Measurements from ENCODE around the gene PTPRG.
"Not testable (repeated sequence)": the region's sequence is repeated elsewhere in the genome, so short reads cannot be mapped to it uniquely, and the experiment has no call there.

The PTPRG gene

DNA sequence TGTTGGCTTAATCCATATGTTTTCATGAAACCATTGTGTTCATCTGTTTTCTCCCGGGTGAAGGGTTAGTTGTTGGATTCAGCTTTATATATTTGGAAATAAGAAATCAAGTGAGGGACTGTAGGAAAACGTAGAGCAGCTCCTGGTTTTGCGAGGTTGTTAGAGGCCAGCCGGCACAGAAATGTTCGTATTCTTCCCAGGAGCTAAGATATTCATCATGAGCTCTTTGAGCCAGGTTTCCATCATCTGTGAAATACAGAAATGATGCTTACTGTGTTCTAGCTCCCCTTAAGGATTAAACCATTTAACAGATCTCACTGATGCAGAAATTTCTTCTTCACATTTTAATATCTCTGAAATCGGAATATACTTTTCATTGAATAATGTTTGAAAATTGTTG, 235.5 kb downstream of the PTPRG start:
- no peak for DNase-seq (ENCODE audit: low read depth)

DNA sequence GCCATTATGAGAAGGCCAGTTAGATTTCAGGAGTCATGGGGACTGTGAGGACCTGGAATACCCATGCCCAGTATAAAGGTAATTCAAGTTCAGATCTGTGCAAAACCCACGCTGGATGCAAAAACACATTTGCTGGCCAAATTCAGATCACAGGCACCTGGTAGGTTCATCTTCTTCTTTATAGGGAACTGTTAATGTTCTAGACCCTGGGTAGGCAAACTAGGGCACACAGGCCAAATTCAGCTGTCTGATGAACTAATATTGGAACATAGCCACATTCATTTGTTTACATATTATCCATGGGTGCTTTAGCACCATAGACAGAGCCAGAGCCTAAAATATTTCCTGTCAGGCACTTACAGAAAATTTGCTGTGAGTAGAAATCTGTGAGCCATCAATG, 241.4 kb downstream of the PTPRG start:
- no peak for DNase-seq (ENCODE audit: low read depth)

DNA sequence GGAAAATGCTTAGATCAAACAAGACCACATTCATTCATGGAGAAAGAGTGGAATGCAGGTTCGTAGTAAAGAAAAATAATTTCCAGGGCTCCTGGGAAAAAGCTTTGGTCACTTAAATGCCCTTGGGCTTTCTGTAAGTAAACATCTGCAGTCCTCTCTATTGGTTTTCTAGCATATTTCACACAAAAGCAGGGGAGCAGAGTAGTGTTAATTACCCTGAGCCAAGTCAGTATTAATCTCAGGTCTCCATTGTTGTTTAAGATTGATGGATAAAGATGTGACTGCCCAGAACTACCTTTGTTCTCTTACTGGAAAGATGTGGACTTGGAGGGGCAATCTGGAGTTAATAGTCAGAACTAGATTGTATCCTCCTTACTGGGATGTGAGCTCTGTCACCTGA, 242.6 kb downstream of the PTPRG start:
- DNase-seq (ENCODE audit: low read depth) = no peak

DNA sequence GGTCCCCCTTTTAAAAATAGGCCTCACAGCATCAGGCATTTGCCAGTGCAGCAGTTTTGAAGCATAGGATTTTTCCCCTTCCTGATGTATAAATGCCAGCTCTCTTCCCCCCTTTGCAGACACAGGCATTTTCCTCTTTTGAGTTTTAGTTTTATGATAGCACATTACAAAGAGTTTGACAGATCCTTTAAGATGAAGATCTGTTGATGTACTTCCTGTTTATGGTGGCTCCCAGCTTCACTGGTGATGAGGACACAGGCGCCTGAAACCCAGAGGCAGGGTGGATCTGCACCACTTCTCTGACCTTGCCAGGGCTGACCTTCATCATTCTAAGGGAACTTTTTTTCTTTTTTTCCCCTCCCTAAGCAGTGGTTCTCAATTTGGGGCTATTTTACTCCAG, 243.4 kb downstream of the PTPRG start:
- DNase-seq (ENCODE audit: low read depth) = no peak

GRCh38 chr3:61805510-61806080, 244.2 kb downstream of the PTPRG start:
- DNase-seq (ENCODE audit: low read depth) = no peak

DNA sequence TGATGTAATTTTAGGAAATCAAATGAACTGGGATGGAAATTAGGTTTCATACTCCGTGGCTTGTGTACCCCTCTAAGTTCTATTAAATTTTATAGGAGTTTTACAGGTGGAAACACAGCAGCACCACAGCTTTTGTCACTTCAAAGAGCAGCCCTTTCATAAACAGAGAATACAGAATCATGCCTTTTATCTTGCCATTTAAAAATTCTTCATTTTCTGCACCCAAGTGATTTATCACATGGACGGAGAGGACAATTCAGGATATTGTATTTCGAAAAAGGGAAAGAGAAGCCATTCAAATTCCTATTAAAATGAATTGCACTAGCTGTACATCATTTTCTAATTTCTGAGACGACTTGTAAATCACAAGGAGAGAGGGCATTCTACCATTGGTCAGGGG, 245.4 kb downstream of the PTPRG start:
- DNase-seq (ENCODE audit: low read depth) = no peak

DNA sequence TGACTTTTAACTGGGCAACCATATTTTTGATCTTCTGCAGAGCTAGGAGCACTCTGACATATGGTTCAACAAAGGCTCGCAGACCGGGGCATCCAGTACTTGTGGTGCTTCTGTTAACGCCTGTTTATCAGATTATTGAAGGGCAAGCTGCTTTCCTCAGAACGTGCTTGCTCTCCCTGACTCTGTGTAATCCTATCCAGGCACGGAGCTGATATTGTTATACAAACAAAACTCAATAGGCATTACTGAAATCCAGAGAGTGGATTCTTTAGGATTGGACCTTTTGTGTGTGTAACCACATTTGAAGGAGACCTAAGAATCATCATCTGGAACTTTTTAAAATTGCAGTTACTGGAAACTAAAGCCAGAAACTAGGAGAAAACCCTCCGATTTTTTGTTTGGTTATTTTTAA, 246.5 kb downstream of the PTPRG start:
- DNase-seq (ENCODE audit: low read depth) = no peak

- no peak for DNase-seq (ENCODE audit: low read depth)
These were observed 247.2 kb downstream of the PTPRG start for GRCh38 chr3:61808526-61808925.

DNA sequence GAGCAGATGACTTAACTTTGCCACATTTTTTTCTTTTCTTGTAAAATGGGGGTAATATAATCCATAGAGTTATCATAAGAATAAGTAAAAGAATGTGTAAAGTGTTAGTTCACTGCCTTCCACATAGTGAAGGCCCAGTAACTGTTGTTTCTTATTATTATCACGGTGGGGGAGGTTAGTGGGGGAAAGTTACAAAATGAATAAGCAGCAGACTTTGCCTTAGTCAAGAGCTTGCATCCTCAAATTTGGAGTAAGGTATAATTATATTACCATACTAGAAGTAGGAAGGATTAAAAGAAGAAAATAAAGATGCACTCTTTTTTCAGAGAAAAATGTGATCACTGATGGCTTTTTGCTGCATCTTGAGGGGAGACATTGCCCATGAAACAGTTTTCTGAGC, 247.6 kb downstream of the PTPRG start:
- no peak for DNase-seq (ENCODE audit: low read depth)

DNA sequence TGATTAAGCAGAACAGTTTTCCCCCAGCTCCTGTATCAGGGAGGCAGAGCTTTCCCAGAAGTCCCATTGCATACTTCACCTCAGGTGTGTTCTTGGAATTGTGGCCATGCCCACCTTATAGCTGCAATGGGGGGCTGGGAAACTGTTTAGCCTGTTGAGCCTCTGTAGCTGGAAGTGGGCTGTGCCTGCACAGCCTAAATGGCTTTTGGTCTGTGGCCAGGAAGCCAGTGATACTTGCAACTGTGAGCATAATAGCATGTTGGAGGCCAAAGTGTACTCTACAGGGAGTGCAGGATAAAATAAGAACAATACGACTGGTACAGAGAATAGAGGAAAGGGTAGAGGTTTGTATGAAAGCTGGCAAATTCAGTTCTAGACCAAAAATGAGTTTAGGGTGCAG, 248.5 kb downstream of the PTPRG start:
- DNase-seq (ENCODE audit: low read depth) = no peak

DNA sequence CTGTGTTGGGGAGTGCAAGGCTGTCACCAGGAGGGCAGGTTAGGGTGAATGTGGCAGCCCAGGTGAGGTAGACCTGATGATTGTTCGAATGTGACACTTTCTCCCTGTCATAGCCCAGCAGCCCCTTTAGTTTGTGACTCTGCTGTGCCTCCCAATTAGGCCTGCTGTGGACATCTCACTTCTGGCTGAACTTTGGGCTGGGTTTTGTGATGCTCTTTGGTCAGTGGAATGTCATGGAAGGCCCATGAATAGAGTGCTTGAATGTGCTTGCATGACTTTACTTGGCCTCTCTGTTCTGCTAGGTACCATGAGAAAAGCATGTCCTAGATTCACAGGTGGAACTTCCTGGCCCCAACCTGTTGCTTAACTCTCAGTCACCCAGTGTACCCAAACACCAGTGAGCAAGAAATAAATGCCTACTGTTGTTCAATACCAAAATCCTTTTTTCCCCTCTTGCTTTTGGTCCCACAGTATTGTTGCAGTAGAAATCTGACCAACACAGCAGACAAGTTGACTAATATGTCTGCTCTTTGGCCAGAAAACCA, 249.7 kb downstream of the PTPRG start:
- DNase-seq (ENCODE audit: low read depth) = no peak

DNA sequence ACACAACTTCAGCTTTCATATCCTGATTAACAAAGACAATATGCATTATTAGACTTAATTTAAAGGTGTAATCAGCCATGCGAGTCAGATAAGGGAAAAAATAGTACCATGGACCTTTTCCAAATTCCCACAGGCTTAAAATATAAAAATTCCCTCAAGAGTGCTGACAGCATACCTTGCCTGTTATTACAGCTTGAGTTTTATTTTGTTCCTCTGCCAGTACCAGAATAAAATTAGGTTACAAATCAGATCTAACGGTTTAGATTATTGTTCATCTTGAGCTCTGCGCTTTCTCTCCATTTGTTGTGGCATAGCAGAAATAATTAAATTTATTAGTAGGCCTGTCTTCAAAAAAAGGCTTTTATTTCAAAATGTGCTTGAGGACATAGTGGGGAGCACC, 250.3 kb downstream of the PTPRG start:
- no peak for DNase-seq (ENCODE audit: low read depth)

GRCh38 chr3:61812085-61812484, 250.7 kb downstream of the PTPRG start:
- DNase-seq (ENCODE audit: low read depth) = no peak

DNA sequence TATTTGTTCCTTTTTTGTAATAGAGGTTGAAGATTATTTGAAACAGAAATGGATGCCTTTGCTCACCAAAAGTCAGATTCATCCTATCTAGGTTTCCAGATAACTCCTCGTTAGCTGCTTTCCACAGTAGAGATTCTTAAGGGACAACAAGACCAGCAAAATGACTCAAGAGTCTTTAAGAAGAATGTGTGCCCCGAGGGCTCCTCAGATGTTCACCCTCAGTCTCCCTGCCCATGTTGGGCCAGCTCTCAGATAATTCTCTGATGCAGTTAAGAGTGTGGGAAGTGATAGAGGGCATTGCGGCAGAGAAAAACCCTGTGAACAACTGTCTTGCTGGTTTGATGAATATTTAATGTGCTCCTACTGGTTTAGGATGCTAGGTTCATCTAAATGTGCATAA, 251.1 kb downstream of the PTPRG start:
- no peak for DNase-seq (ENCODE audit: low read depth)

DNA sequence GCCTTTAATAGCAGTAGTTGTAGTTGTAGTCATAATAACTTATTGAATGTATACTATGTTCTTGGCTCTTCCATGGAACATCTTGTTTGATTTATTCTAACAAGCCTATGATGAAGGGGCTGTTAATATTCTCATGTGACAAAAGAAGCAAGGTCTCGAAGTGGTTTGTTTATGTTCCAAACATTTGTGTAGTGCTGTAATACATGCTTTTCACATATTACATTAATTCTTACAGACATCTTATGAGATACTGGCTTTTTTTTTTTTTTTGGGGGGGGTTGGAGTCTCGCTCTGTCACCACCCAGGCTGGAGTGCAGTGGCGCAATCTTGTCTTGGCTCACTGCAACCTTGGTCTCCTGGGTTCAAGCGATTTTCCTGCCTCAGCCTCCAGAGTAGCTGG, 252.3 kb downstream of the PTPRG start:
- no peak for DNase-seq (ENCODE audit: low read depth)

DNA sequence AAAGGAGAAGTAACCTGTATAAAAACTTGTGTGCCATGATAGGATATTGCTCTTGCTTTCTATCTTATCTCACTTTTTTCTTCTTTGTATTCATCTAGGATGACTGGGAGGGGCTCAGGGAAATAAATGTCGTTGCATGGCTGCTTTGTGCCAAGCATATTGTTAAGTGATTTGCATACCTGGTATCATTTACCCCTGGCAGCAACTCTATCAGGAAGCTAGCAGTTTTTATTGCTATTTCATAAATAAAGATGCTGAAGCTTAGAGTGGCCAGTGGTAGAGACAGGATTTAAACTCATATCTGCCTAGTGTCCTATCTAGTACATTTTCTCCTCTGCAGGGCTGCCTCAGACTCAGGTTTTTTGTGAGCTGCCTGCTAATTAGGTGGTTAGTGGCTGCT, 253.3 kb downstream of the PTPRG start:
- no peak for DNase-seq (ENCODE audit: low read depth)

- not testable (repeated sequence) for DNase-seq (ENCODE audit: low read depth)
These were observed 254.9 kb downstream of the PTPRG start for GRCh38 chr3:61816304-61816703.

DNA sequence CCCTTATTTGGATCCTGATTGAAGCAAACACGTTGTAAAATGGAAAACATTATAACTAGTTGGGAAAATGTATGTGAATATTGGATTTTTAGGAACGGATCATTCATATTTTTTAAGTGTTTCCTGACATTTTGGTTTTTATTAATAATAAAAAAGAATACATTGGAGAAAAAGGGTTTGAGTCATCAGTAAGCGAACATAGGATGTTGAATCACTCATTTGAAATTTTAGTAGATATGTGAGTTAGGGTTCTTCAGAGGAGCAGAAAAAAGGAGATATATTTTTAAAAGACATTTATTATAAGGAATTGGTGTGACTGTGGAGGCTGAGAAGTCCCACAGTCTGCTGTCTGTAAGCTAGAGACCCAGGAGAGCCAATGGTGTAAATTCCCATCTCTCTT, 258.5 kb downstream of the PTPRG start:
- no peak for DNase-seq (ENCODE audit: low read depth)

GRCh38 chr3:61820306-61820992, 259.1 kb downstream of the PTPRG start:
- DNase-seq (ENCODE audit: low read depth) = no peak

DNA sequence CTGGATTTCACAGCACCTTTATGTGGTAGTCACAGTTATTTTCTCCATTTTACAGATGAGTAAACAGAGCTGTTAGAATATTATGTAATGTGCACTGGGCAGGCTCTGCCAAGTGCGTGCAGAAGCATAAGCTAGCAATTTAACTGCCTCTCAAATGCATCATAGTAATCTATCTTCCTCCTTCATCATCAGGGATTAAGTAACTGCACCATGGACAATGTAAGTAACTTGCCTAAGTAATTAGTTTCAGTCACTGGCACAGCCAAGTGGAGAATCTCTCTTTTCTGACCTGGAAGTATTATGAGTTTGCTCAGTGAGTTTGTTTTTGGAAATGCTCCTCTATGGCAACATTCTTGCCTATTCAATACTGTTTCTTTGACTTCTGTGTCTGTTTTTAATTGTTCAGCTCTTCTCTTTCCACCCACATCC, 260.5 kb downstream of the PTPRG start:
- no peak for DNase-seq (ENCODE audit: low read depth)

DNA sequence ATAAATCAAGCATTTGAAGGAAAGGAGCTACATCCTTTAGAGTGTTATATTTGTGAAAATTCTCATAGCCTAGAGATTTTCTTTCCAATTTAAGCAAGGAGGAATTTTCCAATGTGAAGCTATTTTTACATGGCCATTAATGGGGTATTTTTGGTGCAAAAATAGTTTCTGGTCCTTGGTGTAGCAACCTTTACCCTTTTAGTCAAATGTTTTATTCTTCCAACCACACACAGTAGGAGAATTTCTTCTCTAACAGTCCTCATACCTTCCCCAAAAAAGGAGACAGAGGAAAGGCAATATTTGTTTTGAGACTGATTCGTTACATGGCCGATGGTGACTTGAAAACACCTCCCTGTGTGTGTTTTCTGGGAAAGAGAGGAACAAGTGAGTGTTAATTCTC, 261.2 kb downstream of the PTPRG start:
- no peak for DNase-seq (ENCODE audit: low read depth)

- no peak for DNase-seq (ENCODE audit: low read depth)
These were observed 263.3 kb downstream of the PTPRG start for GRCh38 chr3:61824553-61825135.

- no peak for DNase-seq (ENCODE audit: low read depth)
These were observed 264.8 kb downstream of the PTPRG start for GRCh38 chr3:61826161-61826560.
